Neural cell (in vitro differentiated cells): ENCODE data around the gene HNRNPLL. TPM values are rescaled to one million over a fixed set of nuclear protein-coding genes. Genes with fewer than 3 reads are reported as not detected.

Source experiments
- H2AFZ ChIP-seq: fragments of 200-600, 300-800 bp; sonication (generic), shearing (Covaris generic); 2 replicates; pipeline ENCODE4 v1.6.0; 2014; ENCODE audit warnings: low read depth, mild to moderate bottlenecking, antibody characterized with exemption, low read length, moderate library complexity
- H3F3A ChIP-seq: fragments of 200-600 bp; shearing (Covaris generic); 2 replicates; pipeline ENCODE4 v1.6.1; 2016; ENCODE audit warnings: mild to moderate bottlenecking, moderate library complexity, mixed read lengths, antibody characterized with exemption, low read length; ENCODE audit not compliant: insufficient read depth, poor library complexity, severe bottlenecking
- H3K27ac ChIP-seq: fragments of 200-600, 300-800 bp; sonication (generic), shearing (Covaris generic); 2 replicates; pipeline ENCODE4 v1.5.1; 2014; ENCODE audit warnings: mild to moderate bottlenecking, low read length, moderate library complexity
- H3K27me3 ChIP-seq: fragments of 300-800, 200-600 bp; sonication (generic), shearing (Covaris generic); 2 replicates; pipeline ENCODE4 v1.6.0; 2014; ENCODE audit warnings: mild to moderate bottlenecking, low read depth, low read length, moderate library complexity; ENCODE audit not compliant: insufficient read depth
- H3K36me3 ChIP-seq: fragments of 300-800, 200-600 bp; sonication (generic), shearing (Covaris generic); 2 replicates; pipeline ENCODE4 v1.5.1; 2014; ENCODE audit warnings: mild to moderate bottlenecking, antibody characterized with exemption, low read length, moderate library complexity; ENCODE audit not compliant: insufficient read depth
- H3K4me2 ChIP-seq: fragments of 300-800, 200-600 bp; sonication (generic), shearing (Covaris generic); 2 replicates; pipeline ENCODE4 v1.6.0; 2014; ENCODE audit warnings: mild to moderate bottlenecking, low read length
- H3K4me3 ChIP-seq: fragments of 300-800, 200-600 bp; sonication (generic), shearing (Covaris generic); 2 replicates; pipeline ENCODE4 v1.5.1; 2014; ENCODE audit warnings: mild to moderate bottlenecking, low read length, moderate library complexity
- H3K79me2 ChIP-seq: fragments of 200-600 bp; shearing (Covaris generic); replicated peaks from 2 replicates; pipeline ENCODE4 v1.6.0; 2014; ENCODE audit warnings: mild to moderate bottlenecking, low read length, moderate library complexity; ENCODE audit not compliant: insufficient read depth
- H3K9ac ChIP-seq: fragments of 300-800, 200-600 bp; sonication (generic), shearing (Covaris generic); 2 replicates; pipeline ENCODE4 v1.6.1; 2016; ENCODE audit warnings: mild to moderate bottlenecking, low read length, mixed read lengths
- H3K9me2 ChIP-seq: fragments of 200-600 bp; shearing (Covaris generic); 2 replicates; pipeline ENCODE4 v1.6.1; 2016; ENCODE audit warnings: mild to moderate bottlenecking, low read length, mixed read lengths; ENCODE audit not compliant: insufficient read depth
- H3K9me3 ChIP-seq: fragments of 200-600, 300-800 bp; sonication (generic), shearing (Covaris generic); 2 replicates; pipeline ENCODE4 v1.6.1; 2016; ENCODE audit warnings: mild to moderate bottlenecking, mixed run types, low read length, moderate library complexity, mixed read lengths
- H4K20me1 ChIP-seq: fragments of 200-600 bp; shearing (Covaris generic); 2 replicates; pipeline ENCODE4 v1.6.1; 2016; ENCODE audit warnings: mild to moderate bottlenecking, mixed run types; ENCODE audit not compliant: insufficient read depth
- EP300 ChIP-seq: fragments of 450-650 bp; conservative IDR thresholded peaks from 2 replicates; pipeline ENCODE4 v1.6.1; 2014; ENCODE audit warnings: antibody characterized with exemption, mild to moderate bottlenecking, moderate library complexity; ENCODE audit not compliant: poor library complexity, severe bottlenecking
- EZH2 ChIP-seq: fragments of 200-600, 300-800 bp; shearing (Covaris generic), sonication (generic); IDR thresholded peaks from 2 replicates; pipeline ENCODE4 v1.6.1; 2014; ENCODE audit warnings: antibody characterized with exemption, low read length, borderline replicate concordance, mild to moderate bottlenecking; ENCODE audit not compliant: insufficient read depth, poor library complexity, severe bottlenecking
- MXI1 ChIP-seq: fragments of 450-650 bp; conservative IDR thresholded peaks from 2 replicates; pipeline ENCODE4 v1.6.1; 2014; ENCODE audit warnings: antibody characterized with exemption, mild to moderate bottlenecking; ENCODE audit not compliant: poor library complexity, severe bottlenecking
- POLR2AphosphoS5 ChIP-seq: IDR thresholded peaks from 2 replicates; pipeline ENCODE4 v1.6.1; 2012
- RAD21 ChIP-seq: fragments of 450-650 bp; conservative IDR thresholded peaks from 2 replicates; pipeline ENCODE4 v1.6.1; 2014; ENCODE audit warnings: antibody characterized with exemption, mild to moderate bottlenecking, moderate library complexity
- SMC3 ChIP-seq: fragments of 450-650 bp; conservative IDR thresholded peaks from 2 replicates; pipeline ENCODE4 v1.6.1; 2014; ENCODE audit warnings: antibody characterized with exemption, mild to moderate bottlenecking, moderate library complexity; ENCODE audit not compliant: poor library complexity
- TAF1 ChIP-seq: IDR thresholded peaks from 2 replicates; pipeline ENCODE4 v1.6.1; 2012; ENCODE audit warnings: low read depth
- polyA plus RNA-seq: library from polyadenylated mRNA; depleted of rRNA; stranded (reverse); fragments of >200 nt; gene quantifications from 2 replicates; pipeline ENCODE4 v1.2.3, GENCODE V29; 2014
- TF ChIP-seq, protein P1 (sequence below): IDR thresholded peaks from 2 replicates; pipeline ENCODE4 v1.6.1; 2012; ENCODE audit warnings: borderline replicate concordance
- TF ChIP-seq, protein P2 (sequence below): fragments of 450-650 bp; IDR thresholded peaks from 2 replicates; pipeline ENCODE4 v1.5.1; 2014; ENCODE audit warnings: antibody characterized with exemption, mild to moderate bottlenecking, moderate library complexity; ENCODE audit not compliant: poor library complexity, severe bottlenecking

HNRNPLL gene
- polyA plus RNA-seq, 1 donor from 2014 or later, result 63.5 TPM

DNA sequence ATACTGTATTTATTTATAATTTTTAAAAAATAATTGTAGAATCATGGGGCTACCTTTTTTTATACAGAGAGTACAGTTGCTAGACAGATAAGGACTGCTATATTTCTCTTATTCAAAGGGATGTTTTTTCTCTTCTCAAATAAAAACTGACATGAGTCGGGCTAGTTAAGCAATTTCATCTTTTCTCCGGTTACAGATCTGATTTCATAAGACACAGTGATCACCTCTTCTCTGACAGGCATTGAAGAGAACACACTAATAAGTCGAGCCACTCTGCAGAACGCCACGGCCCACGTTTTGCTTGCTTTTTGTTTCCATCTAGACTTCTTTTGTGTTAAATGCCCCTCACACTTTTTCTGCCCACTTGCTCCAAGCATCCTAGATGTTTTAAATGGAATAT lies 85.4 kb downstream of the HNRNPLL start:
- no peaks in the 10 kb centered on the region for H3K9me3 ChIP-seq
- H3K27me3 ChIP-seq, result no peaks in the 10 kb centered on the region
- H4K20me1 ChIP-seq, result no peaks in the 10 kb centered on the region
- no peaks in the 10 kb centered on the region for H3K9me2 ChIP-seq
- no peak overlapping the region for H3K4me3 ChIP-seq
- no peaks in the 10 kb centered on the region for H3K79me2 ChIP-seq
- no peaks in the 10 kb centered on the region for H3F3A ChIP-seq
- H3K27ac ChIP-seq, result no peak overlapping the region
- TF ChIP-seq POLR2AphosphoS5 (no peak), EZH2 (no peak), TAF1 (no peak), RAD21 (no peak), SMC3 (no peak), EP300 (no peak), MXI1 (no peak)
- TF ChIP-seq, protein P1, sequence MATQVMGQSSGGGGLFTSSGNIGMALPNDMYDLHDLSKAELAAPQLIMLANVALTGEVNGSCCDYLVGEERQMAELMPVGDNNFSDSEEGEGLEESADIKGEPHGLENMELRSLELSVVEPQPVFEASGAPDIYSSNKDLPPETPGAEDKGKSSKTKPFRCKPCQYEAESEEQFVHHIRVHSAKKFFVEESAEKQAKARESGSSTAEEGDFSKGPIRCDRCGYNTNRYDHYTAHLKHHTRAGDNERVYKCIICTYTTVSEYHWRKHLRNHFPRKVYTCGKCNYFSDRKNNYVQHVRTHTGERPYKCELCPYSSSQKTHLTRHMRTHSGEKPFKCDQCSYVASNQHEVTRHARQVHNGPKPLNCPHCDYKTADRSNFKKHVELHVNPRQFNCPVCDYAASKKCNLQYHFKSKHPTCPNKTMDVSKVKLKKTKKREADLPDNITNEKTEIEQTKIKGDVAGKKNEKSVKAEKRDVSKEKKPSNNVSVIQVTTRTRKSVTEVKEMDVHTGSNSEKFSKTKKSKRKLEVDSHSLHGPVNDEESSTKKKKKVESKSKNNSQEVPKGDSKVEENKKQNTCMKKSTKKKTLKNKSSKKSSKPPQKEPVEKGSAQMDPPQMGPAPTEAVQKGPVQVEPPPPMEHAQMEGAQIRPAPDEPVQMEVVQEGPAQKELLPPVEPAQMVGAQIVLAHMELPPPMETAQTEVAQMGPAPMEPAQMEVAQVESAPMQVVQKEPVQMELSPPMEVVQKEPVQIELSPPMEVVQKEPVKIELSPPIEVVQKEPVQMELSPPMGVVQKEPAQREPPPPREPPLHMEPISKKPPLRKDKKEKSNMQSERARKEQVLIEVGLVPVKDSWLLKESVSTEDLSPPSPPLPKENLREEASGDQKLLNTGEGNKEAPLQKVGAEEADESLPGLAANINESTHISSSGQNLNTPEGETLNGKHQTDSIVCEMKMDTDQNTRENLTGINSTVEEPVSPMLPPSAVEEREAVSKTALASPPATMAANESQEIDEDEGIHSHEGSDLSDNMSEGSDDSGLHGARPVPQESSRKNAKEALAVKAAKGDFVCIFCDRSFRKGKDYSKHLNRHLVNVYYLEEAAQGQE, result no peak
- TF ChIP-seq, protein P2, sequence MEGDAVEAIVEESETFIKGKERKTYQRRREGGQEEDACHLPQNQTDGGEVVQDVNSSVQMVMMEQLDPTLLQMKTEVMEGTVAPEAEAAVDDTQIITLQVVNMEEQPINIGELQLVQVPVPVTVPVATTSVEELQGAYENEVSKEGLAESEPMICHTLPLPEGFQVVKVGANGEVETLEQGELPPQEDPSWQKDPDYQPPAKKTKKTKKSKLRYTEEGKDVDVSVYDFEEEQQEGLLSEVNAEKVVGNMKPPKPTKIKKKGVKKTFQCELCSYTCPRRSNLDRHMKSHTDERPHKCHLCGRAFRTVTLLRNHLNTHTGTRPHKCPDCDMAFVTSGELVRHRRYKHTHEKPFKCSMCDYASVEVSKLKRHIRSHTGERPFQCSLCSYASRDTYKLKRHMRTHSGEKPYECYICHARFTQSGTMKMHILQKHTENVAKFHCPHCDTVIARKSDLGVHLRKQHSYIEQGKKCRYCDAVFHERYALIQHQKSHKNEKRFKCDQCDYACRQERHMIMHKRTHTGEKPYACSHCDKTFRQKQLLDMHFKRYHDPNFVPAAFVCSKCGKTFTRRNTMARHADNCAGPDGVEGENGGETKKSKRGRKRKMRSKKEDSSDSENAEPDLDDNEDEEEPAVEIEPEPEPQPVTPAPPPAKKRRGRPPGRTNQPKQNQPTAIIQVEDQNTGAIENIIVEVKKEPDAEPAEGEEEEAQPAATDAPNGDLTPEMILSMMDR, result no peak
- no peak overlapping the region for H3K9ac ChIP-seq
- no peaks in the 10 kb centered on the region for H3K36me3 ChIP-seq
- H3K4me2 ChIP-seq, result no peak overlapping the region
- no peak overlapping the region for H2AFZ ChIP-seq

DNA sequence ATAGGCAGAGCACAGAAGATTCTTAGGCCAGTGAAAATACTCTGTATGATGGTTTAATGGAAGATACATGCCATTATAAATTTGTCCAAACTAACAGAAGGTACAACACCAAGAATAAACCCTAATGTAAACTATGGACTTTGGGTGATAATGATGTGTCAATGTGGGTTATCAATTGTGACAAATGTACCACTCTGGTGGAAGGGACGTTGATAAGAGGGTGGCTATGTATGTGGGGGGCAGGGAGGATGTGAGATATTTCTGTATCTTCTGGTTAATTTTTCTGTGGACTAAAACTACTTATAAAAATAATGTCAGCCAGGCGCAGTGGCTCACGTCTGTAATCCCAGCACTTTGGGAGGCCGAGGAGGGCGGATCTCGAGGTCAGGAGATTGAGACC lies 86.2 kb downstream of the HNRNPLL start:
- Histone ChIP-seq H2AFZ (no peak overlapping the region), H3K79me2 (no peaks in the 10 kb centered on the region), H3K4me2 (no peak overlapping the region), H3F3A (no peaks in the 10 kb centered on the region), H3K9me3 (no peaks in the 10 kb centered on the region), H3K4me3 (no peak overlapping the region), H3K27me3 (no peaks in the 10 kb centered on the region), H3K36me3 (no peaks in the 10 kb centered on the region), H3K9ac (no peak overlapping the region), H3K27ac (no peak overlapping the region), H4K20me1 (no peaks in the 10 kb centered on the region), H3K9me2 (no peaks in the 10 kb centered on the region)
- TF ChIP-seq, protein P2, result no peak
